Activated CD8-positive, alpha-beta memory T cell treated with anti-CD3 and anti-CD28 coated beads, Interleukin-2, amount 50 U/mL, for 4 hours (primary cell): ENCODE data around the gene RANGAP1.

ENCODE experiments used
- DNase-seq: peaks from one replicate; pipeline ENCODE4 v3.0.0-alpha.2; 2020

The RANGAP1 gene

GRCh38 chr22:41256254-41257253 is 29.4 kb downstream of the RANGAP1 start:
- no peak for DNase-seq

GRCh38 chr22:41254230-41254629 is 31.8 kb downstream of the RANGAP1 start:
- no peak for DNase-seq

GRCh38 chr22:41252365-41252764 is 33.6 kb downstream of the RANGAP1 start:
- DNase-seq = no peak

GRCh38 chr22:41250127-41250526 is 35.9 kb downstream of the RANGAP1 start:
- DNase-seq = no peak

- no peak for DNase-seq
Measured at GRCh38 chr22:41249442-41249841, 36.5 kb downstream of the RANGAP1 start.

GRCh38 chr22:41248758-41249157 is 37.2 kb downstream of the RANGAP1 start:
- DNase-seq = no peak

- DNase-seq = no peak
Measured at GRCh38 chr22:41248314-41248713, 37.7 kb downstream of the RANGAP1 start.

GRCh38 chr22:41247703-41248102 is 38.3 kb downstream of the RANGAP1 start:
- no peak for DNase-seq

GRCh38 chr22:41245917-41246499 is 40.0 kb downstream of the RANGAP1 start:
- no peak for DNase-seq

GRCh38 chr22:41243361-41243760 is 42.6 kb downstream of the RANGAP1 start:
- no peak for DNase-seq

- DNase-seq = no peak
Measured at GRCh38 chr22:41242396-41243117, 43.4 kb downstream of the RANGAP1 start.

GRCh38 chr22:41241133-41241676 is 44.8 kb downstream of the RANGAP1 start:
- no peak for DNase-seq

- no peak for DNase-seq
Measured at GRCh38 chr22:41240377-41241132, 45.4 kb downstream of the RANGAP1 start, which contains the start of gene CHADL. TSS of gene CHADL (minus strand) at chr22:41240931. CDS start at chr22:41240881, 50 bp downstream.

- no peak for DNase-seq
Measured at GRCh38 chr22:41239443-41240128, 46.4 kb downstream of the RANGAP1 start.

GRCh38 chr22:41238570-41239442 is 47.2 kb downstream of the RANGAP1 start:
- no peak for DNase-seq

GRCh38 chr22:41237707-41238569 is 48.0 kb downstream of the RANGAP1 start:
- DNase-seq = peak; percentile 80

GRCh38 chr22:41237036-41237706 is 48.8 kb downstream of the RANGAP1 start:
- no peak for DNase-seq

- DNase-seq = no peak
Measured at GRCh38 chr22:41234815-41235695, 50.9 kb downstream of the RANGAP1 start.
